Daoy (cell line): ENCODE results near the gene TEX19. TPM values are rescaled to one million over a fixed set of nuclear protein-coding genes. Genes with fewer than 3 reads are reported as not detected.
"Not testable (repeated sequence)": the region's sequence is repeated elsewhere in the genome, so short reads cannot be mapped to it uniquely, and the experiment has no call there.

Source experiments
- DNase-seq: peaks from one replicate; pipeline ENCODE4 v3.0.0-alpha.2; 2015; ENCODE audit warnings: low read depth
- total RNA-seq: library from RNA; depleted of rRNA; stranded (reverse); fragments of >200 nt; shearing (Covaris generic); gene quantifications from 2 replicates; pipeline ENCODE4 v1.2.3, GENCODE V29; 2014

The TEX19 gene
- total RNA-seq, 1 experiment from 2014 or later, result not detected

- peak; percentile 39 for DNase-seq
Measured at GRCh38 chr17:82334622-82335394, 24.2 kb upstream of the TEX19 start.

- peak; percentile 80 for DNase-seq
Measured at GRCh38 chr17:82338858-82339633, 20.0 kb upstream of the TEX19 start.

- no peak for DNase-seq
Measured at GRCh38 chr17:82339634-82340580, 19.1 kb upstream of the TEX19 start.

- DNase-seq, result no peak
Measured at GRCh38 chr17:82342361-82343079, 16.5 kb upstream of the TEX19 start.

GRCh38 chr17:82343560-82343959 lies 15.5 kb upstream of the TEX19 start:
- no peak for DNase-seq

GRCh38 chr17:82344175-82344907 lies 14.7 kb upstream of the TEX19 start:
- DNase-seq, result no peak

- DNase-seq, result no peak
Measured at GRCh38 chr17:82345151-82345976, 13.7 kb upstream of the TEX19 start.

- no peak for DNase-seq
Measured at GRCh38 chr17:82346342-82347300, 12.4 kb upstream of the TEX19 start.

GRCh38 chr17:82347994-82348393 lies 11.1 kb upstream of the TEX19 start:
- DNase-seq, result not testable (repeated sequence)

- no peak for DNase-seq
Measured at GRCh38 chr17:82348434-82348833, 10.6 kb upstream of the TEX19 start.

- DNase-seq, result no peak
Measured at GRCh38 chr17:82348866-82349265, 10.2 kb upstream of the TEX19 start.

- no peak for DNase-seq
Measured at GRCh38 chr17:82349287-82349701, 9.8 kb upstream of the TEX19 start.

- DNase-seq, result peak; percentile 68
Measured at GRCh38 chr17:82350182-82351030, 8.6 kb upstream of the TEX19 start.

- no peak for DNase-seq
Measured at GRCh38 chr17:82351254-82351712, 7.8 kb upstream of the TEX19 start.

GRCh38 chr17:82351713-82352488 lies 7.1 kb upstream of the TEX19 start:
- DNase-seq, result peak; percentile 86

- no peak for DNase-seq
Measured at GRCh38 chr17:82353484-82353883, 5.6 kb upstream of the TEX19 start.
